Smooth muscle cell of the umbilical artery (primary cell): ENCODE data around the gene LDB1. TPM values are rescaled to one million over a fixed set of nuclear protein-coding genes. Genes with fewer than 3 reads are reported as not detected.

Source experiments
- total RNA-seq: library from RNA; depleted of rRNA; stranded (reverse); fragments of >200 nt; gene quantifications from 2 replicates; pipeline ENCODE4 v1.2.3, GENCODE V29; 2014

The LDB1 gene, protein sequence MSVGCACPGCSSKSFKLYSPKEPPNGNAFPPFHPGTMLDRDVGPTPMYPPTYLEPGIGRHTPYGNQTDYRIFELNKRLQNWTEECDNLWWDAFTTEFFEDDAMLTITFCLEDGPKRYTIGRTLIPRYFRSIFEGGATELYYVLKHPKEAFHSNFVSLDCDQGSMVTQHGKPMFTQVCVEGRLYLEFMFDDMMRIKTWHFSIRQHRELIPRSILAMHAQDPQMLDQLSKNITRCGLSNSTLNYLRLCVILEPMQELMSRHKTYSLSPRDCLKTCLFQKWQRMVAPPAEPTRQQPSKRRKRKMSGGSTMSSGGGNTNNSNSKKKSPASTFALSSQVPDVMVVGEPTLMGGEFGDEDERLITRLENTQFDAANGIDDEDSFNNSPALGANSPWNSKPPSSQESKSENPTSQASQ
- 39.2 and 46.9 TPM in 2 replicates for total RNA-seq

DNA sequence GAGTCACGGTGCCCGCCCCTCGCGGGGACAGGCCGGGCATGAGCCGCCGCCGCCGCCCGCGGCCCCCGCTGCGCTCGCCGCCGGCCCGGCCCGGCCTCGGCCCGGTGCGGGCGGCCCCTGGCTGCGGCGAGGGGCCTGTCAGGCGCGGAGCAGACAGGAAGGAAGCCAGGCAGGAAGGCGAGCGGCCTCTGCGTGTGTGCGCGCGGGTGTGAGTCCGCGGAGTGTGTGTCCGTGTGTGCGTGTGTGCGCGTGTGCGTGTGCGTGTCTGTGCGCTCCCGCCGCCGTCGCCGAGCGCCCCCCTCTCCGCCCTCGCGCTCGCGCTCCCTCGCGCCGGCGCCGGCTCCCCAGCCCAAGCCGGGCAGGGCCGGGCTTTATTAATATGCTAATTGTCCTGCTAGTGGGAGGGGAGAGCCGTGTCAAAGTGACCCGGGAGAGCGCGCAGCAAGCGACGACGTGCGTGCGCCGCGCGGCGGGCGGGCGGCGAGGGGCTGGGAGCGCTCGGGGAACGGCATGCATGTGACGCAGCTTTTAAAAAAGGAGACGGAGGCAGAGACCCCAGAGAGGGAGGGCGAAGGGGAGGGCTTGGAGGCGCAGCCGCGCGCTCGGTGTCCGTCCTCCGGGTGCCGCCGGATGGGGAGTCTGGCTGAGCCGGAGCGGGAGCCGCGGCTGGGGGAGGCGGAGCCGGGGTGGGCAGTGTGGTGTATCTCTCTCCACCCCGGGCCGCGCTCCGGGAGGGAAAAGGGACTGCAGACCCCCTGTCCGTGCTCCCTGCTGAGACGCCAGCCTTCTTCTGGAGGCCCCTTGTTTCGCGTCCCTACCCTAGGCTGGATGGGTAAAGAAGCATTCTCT lies at the start of gene LDB1:
LDB1 (minus strand) TSS at position 227 of the 849 bp plus-strand sequence. CDS start 258 bp downstream, outside the sequence.

DNA sequence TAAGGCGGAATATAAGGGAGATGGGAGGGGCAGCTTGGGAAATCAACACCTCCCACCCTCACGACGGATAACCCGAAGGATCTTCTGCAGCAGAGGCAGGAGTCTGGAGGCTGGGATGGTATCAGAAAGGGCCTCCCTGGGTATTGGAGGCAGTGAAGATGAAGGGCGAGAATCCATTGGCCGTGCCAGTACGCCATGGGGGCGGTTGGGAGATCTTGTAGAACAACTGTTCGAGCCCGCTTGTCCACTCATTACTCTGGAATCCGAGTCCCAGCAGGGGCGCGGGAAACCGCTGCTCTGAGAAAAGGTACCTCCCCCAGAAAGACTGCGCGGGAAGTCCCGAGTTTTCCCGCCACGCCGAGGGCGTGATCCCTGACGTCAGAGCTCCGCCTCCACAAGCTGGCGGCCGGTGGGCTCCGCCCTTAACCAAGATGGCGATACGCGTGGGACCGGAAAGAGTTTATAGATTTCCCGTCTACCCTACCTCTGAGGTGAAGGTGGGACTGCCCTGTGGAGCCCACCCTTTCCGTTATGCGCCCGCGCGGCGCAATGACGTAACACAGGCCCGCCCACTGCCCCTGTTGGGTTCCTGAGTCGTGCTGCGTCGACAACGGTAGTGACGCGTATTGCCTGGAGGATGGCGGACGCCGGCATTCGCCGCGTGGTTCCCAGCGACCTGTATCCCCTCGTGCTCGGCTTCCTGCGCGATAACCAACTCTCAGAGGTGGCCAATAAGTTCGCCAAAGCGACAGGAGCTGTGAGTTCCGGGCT lies 31.8 kb upstream of the LDB1 start, which contains the start of gene NOLC1:
NOLC1 (plus strand) TSS at position 616 of the 771 bp plus-strand sequence; CDS start at position 638, 22 bp downstream.

DNA sequence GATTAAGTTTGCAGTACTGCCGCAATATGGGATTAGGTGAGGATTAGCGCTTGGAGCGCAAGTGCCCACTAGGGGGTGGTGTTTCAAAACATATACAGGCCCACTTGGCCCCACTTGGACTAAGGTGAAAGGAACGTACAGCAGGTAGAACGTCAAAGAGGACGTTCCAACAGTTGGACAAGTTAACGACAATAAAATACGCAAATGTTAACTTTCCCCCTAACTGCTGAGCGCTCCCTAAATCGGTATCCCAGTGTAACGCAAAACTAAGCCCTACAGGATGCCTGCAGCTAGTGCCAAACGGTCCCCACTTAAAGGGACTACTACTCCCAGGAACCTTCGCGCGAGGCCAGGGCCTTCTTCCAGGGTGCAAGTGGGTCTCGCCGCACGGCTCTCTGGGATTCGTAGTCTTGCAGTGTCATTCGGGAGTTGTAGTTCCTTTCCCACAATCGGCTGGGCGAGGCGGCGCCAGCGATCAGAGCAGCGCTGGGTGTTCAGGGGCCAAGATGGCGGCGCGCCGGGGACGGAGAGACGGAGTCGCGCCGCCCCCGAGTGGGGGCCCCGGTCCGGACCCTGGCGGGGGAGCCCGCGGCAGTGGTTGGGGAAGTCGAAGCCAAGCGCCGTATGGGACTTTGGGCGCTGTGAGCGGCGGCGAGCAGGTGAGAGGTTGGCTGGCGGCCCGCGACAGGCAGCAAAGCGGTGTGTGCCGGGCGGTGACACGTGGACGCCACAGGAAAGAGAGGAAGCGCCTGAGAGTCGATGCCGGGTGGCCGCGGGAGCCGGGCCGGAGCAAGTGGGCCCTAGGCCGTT lies 12.6 kb upstream of the LDB1 start, which contains the start of gene PPRC1:
PPRC1 (plus strand) TSS at position 478 of the 810 bp plus-strand sequence; CDS start at position 507, 29 bp downstream.

DNA sequence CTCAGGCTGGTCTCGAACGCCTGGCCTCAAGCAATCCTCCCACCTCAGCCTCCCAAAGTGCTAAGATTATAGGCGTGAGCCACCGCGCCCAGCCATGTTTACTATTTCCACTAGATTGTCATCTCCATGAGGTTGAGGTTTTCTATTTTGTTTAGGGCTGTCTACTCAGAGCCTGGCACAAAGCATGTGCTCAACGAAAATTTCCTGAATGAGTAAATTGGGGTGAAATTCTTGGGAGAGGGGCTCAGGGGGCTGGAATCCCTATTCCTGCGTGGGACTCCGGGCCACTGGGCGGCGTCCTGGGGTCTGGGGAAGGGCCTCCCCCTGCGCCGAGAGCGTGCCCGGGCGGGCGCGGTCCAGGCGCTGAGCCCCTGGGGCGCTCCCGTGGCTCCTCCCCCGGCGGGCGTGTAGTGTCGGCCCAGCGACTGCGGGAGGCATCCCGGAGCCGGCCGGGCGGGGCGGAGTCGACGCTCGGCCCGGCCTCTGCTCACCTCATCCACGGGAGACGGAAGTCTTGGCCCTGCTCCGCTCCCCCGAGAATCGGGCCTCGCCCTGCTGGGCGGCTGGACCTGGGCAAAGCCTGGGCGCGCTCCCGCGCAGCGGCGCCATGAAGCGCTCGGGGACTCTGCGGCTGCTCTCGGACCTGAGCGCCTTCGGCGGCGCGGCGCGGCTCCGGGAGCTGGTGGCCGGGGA lies 55.2 kb downstream of the LDB1 start, which contains the start of gene HPS6:
HPS6 (plus strand) TSS at position 482 of the 693 bp plus-strand sequence; CDS start at position 608, 126 bp downstream.

Other genes starting within 250 kb of the LDB1 start
- 11.7 and 12.2 TPM in 2 replicates for gene ARMH3, start 64.2 kb downstream of the LDB1 start, total RNA-seq
- gene HPS6, start 55.0 kb downstream of the LDB1 start, total RNA-seq: 30.6 and 38.2 TPM in 2 replicates
- 13.7 and 28.0 TPM in 2 replicates for gene PPRC1, start 12.7 kb upstream of the LDB1 start, total RNA-seq
- 19.6 and 60.2 TPM in 2 replicates for gene NOLC1, start 32.0 kb upstream of the LDB1 start, total RNA-seq
- 0.42 and 2.4 TPM in 2 replicates for gene ELOVL3, start 105.9 kb upstream of the LDB1 start, total RNA-seq
- not detected in 2 replicates for gene PITX3, start 121.1 kb upstream of the LDB1 start, total RNA-seq
- 35.6 and 71.9 TPM in 2 replicates for gene GBF1, start 125.2 kb upstream of the LDB1 start, total RNA-seq